ENCODE results near the gene GINS3. TPM values are rescaled to one million over a fixed set of nuclear protein-coding genes. Genes with fewer than 3 reads are reported as not detected.

Gene GINS3
- total RNA-seq, 1 experiment from 2014 or later = 15.2 TPM

DNA sequence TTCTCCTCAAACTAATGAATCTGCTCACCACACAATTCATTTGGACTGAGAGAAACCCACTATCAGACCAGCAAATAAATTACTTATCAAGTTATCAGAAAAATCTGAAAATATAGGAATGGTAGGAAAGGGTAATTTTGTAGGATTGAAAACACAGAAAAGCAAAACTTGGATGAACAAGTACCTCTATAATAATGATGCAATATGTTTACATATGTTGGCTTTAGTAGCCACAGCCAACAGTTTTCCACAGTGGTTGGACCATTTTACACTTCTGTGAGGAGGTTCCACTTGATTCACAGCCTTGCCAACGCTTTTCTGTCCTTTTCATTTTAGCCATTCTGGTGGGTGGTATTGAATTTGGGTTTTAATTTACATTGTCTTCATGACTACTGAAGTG lies 10.6 kb upstream of the GINS3 start:
- H3K4me3 ChIP-seq (ENCODE audit: low read depth, low read length) = no peak overlapping the region
- H3K4me1 ChIP-seq = no peaks in the 10 kb centered on the region
- no peaks in the 10 kb centered on the region for H3K36me3 ChIP-seq (ENCODE audit: control insufficient read depth, insufficient read depth, low read length)
- no peaks in the 10 kb centered on the region for H3K9me3 ChIP-seq
- intact Hi-C loops (cut with micrococcal nuclease; ENCODE audit: unreplicated experiment) = no loop called here
- no peak for DNase-seq
- TF ChIP-seq CTCF (IDR thresholded peaks at IDR 0.05; ENCODE audit: insufficient read depth in 1 of 2, low read depth in 1 of 2, low read length in 1 of 2, severe bottlenecking in 1 of 2, unreplicated experiment in 1 of 2) = no peak
- Mint-ChIP-seq H3K9me3 (ENCODE audit: unreplicated experiment) (no peaks in the 10 kb centered on the region), H3K4me3 (ENCODE audit: unreplicated experiment) (no peak overlapping the region), H3K36me3 (ENCODE audit: insufficient read depth, unreplicated experiment) (no peaks in the 10 kb centered on the region), H3K4me1 (ENCODE audit: low read depth, unreplicated experiment) (no peaks in the 10 kb centered on the region), H3K27ac (ENCODE audit: unreplicated experiment) (no peak overlapping the region), H3K27me3 (ENCODE audit: insufficient read depth, unreplicated experiment) (peaks cover 5% of the 10 kb centered on the region)
- no TSS peak for BruUV-seq (replicated peaks)
- CTCF ChIA-PET = no interaction called here
- no peaks in the 10 kb centered on the region for H3K27me3 ChIP-seq (replicated peaks; ENCODE audit: control insufficient read depth, insufficient read depth, low read length)
- POLR2A ChIA-PET = no interaction called here

GRCh38 chr16:58384437-58385055 lies 7.7 kb upstream of the GINS3 start:
- no peaks in the 10 kb centered on the region for H3K4me1 Mint-ChIP-seq (ENCODE audit: low read depth, unreplicated experiment)
- no peak overlapping the region for H3K27ac Mint-ChIP-seq (ENCODE audit: unreplicated experiment)
- H3K9me3 Mint-ChIP-seq (ENCODE audit: unreplicated experiment) = no peaks in the 10 kb centered on the region
- Histone ChIP-seq H3K27me3 (replicated peaks; ENCODE audit: control insufficient read depth, insufficient read depth, low read length) (no peaks in the 10 kb centered on the region), H3K9me3 (no peaks in the 10 kb centered on the region), H3K4me3 (ENCODE audit: low read depth, low read length) (no peak overlapping the region), H3K36me3 (ENCODE audit: control insufficient read depth, insufficient read depth, low read length) (no peaks in the 10 kb centered on the region), H3K4me1 (no peaks in the 10 kb centered on the region)
- no peaks in the 10 kb centered on the region for H3K36me3 Mint-ChIP-seq (ENCODE audit: insufficient read depth, unreplicated experiment)
- no TSS peak for BruUV-seq (replicated peaks)
- intact Hi-C loops (cut with micrococcal nuclease; ENCODE audit: unreplicated experiment) = no loop called here
- no peak for DNase-seq
- H3K27me3 Mint-ChIP-seq (ENCODE audit: insufficient read depth, unreplicated experiment) = peaks cover 4% of the 10 kb centered on the region
- no peak overlapping the region for H3K4me3 Mint-ChIP-seq (ENCODE audit: unreplicated experiment)
- no peak for TF ChIP-seq CTCF (IDR thresholded peaks at IDR 0.05; ENCODE audit: insufficient read depth in 1 of 2, low read depth in 1 of 2, low read length in 1 of 2, severe bottlenecking in 1 of 2, unreplicated experiment in 1 of 2)
- ChIA-PET CTCF (no interaction called here), POLR2A (no interaction called here)

- Mint-ChIP-seq H3K36me3 (ENCODE audit: insufficient read depth, unreplicated experiment) (no peaks in the 10 kb centered on the region), H3K4me1 (ENCODE audit: low read depth, unreplicated experiment) (no peaks in the 10 kb centered on the region), H3K27me3 (ENCODE audit: insufficient read depth, unreplicated experiment) (peaks cover 4% of the 10 kb centered on the region), H3K9me3 (ENCODE audit: unreplicated experiment) (no peaks in the 10 kb centered on the region), H3K27ac (ENCODE audit: unreplicated experiment) (no peak overlapping the region), H3K4me3 (ENCODE audit: unreplicated experiment) (no peak overlapping the region)
- DNase-seq = no peak
- H3K4me3 ChIP-seq (ENCODE audit: low read depth, low read length) = no peak overlapping the region
- BruUV-seq (replicated peaks) = no TSS peak
- H3K36me3 ChIP-seq (ENCODE audit: control insufficient read depth, insufficient read depth, low read length) = no peaks in the 10 kb centered on the region
- CTCF ChIA-PET = interaction anchor here (0.5 to 0.6 kb wide), 2 partner anchors 27 to 86 kb away, joined by 5 read pairs; no protein-coding TSS in a partner anchor
- POLR2A ChIA-PET = no interaction called here
- TF ChIP-seq CTCF (IDR thresholded peaks at IDR 0.05; ENCODE audit: insufficient read depth in 1 of 2, low read depth in 1 of 2, low read length in 1 of 2, severe bottlenecking in 1 of 2, unreplicated experiment in 1 of 2) = no peak
- intact Hi-C loops (cut with micrococcal nuclease; ENCODE audit: unreplicated experiment) = no loop called here
- no peaks in the 10 kb centered on the region for H3K27me3 ChIP-seq (replicated peaks; ENCODE audit: control insufficient read depth, insufficient read depth, low read length)
- H3K9me3 ChIP-seq = no peaks in the 10 kb centered on the region
- H3K4me1 ChIP-seq = no peaks in the 10 kb centered on the region
These were observed 7.0 kb upstream of the GINS3 start for GRCh38 chr16:58385218-58385773.
